IPS-NIHi7 (cell line): ENCODE data around the gene PRUNE1.
A peak's percentile ranks its signal among the peaks of the same experiment; 100 is the strongest.

ENCODE experiments used
- DNase-seq: peaks from one replicate; pipeline ENCODE4 v3.0.0; 2012; ENCODE audit warnings: mixed read lengths; ENCODE audit errors: extremely low spot score

PRUNE1 gene

GRCh38 chr1:151005729-151006319, 2.4 kb upstream of the PRUNE1 start:
- DNase-seq = no peak

GRCh38 chr1:151006327-151007052, 1.8 kb upstream of the PRUNE1 start, which contains the start of gene MINDY1:
TSS of gene MINDY1 (minus strand) at chr1:151006902. CDS start at chr1:151002617, 4,285 bp downstream.
- DNase-seq = peak; percentile 85

- DNase-seq = no peak
Observed at GRCh38 chr1:151007853-151008243, 401 bp upstream of the PRUNE1 start.

DNA sequence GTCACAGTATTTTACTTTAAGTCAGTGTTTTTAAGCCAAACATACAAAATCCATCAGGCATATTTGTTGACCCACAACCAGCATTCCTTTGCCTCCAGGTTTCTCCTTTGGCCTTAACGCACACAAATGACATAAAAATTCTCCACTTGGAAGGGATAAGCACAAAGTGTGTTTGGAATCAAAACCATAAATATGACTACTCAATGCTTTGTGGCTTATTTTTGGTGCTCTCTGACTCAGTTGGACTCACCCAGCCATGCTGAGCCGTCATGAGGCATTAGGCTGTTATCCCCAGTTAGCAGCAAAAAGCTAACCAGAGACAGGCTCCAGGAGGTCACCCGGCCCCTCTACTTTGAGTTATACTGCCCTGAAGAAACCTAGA, 948 bp downstream of the PRUNE1 start:
- DNase-seq = no peak

DNA sequence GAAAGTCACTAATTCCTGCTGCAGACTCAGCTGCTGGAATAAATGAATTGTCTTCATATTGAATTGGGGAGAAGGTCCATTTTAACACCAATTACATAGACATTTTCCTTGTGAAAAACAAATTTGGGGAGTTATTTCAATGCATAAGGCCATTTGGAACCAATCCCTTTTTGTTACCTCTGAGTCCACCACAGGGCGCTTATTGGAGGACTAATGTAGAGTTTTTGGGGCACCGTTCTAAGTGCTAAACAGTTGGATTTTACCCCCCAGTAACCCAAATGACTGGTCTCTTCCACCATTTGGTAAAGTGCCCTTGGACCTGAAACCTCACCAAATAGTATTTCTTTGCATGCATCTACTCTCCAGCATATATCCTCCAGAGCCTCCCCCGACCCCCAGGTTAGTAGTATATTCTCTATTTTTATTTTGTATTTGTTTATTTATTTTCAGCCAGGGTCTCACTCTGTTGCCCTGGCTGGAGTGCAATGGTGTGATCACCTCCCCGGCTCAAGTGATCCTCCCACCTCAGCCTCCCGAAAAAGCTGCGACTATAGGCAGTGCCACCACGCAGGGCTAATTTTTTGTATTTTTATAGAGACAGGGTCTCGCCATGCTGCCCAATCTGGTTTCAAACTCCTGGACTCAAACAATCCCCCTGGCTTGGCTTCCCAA, 1.6 kb downstream of the PRUNE1 start:
- DNase-seq = no peak

- DNase-seq = no peak
Observed at GRCh38 chr1:151010346-151010726, 2.1 kb downstream of the PRUNE1 start.

DNA sequence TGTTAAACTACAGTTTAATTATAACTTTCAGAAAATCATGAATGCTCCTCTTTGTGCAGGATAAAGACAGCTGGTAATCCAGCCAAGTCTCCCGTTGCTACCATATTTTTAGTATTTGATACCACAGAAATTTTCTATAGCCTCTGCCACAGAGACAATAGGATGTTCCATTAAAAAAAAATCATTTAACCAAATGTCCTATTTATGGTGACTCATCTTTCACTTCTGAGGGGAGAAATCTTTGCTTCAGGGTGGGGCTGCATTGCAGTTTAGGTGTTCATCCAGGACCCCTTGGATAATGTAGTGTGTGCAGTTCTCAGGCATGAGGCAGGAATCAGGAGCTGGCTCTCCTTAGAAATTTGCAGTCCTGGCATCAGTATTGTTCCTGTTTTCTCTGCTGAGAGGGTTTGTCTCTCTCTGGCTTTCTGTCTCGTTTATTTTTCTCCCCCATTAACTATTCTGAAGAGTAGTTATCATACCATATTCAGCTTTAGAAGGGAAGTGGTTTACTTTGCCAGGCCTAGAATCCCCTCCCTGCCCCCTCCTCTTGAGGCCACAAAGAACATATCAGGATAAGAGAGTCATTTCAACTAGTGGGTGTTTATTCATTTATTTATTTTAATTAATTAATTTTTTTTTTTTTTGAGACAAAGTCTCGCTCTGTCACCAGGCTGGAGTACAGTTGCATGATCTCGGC, 3.1 kb downstream of the PRUNE1 start:
- DNase-seq = no peak

GRCh38 chr1:151012684-151013471, 4.6 kb downstream of the PRUNE1 start:
- DNase-seq = no peak

DNA sequence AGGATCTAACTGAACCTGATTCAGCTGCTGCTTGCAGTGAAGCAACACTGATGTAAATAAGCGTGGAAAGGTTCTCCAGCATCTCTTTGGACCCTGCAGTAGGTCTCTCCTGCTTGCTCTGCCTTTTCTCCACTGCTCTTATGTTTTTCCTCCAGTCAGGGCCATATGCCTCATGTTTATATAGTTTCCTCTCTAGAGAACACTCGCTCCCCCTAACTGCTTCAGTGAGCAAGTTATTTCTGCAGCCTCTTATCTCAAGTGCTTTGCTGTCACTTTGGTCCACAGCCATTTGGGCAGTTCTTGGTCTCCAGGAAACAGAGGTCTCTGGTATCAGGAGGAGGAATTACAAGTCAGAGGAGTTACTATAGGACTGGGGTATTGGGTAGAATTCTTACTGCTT, 5.3 kb downstream of the PRUNE1 start:
- DNase-seq = no peak

GRCh38 chr1:151024540-151025146, 16.4 kb downstream of the PRUNE1 start:
- peak; percentile 95 for DNase-seq

GRCh38 chr1:151026460-151026859, 18.2 kb downstream of the PRUNE1 start:
- no peak for DNase-seq

DNA sequence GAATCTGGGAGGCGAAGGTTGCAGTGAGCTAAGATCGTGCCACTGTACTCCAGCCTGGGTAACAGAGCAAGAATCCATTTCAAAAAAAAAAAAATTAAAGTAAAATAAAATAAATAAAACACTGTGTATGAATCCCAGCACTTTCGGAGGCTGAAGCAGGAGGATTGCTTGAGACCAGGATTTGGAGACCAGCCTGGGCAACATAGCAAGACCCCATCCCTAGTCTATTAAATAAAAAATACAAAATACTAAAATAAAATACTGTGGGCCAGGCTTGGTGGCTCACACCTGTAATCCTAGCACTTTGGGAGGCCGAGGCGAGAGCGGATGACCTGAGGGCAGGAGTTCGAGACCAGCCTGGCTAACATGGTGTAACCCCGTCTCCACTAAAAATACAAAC, 23.9 kb downstream of the PRUNE1 start:
- no peak for DNase-seq

GRCh38 chr1:151035167-151035566, 26.9 kb downstream of the PRUNE1 start:
- DNase-seq = no peak

- peak; percentile 38 for DNase-seq
Observed at GRCh38 chr1:151036356-151036755, 28.1 kb downstream of the PRUNE1 start, which contains the start of gene BNIPL. TSS of gene BNIPL (plus strand) at chr1:151036586. CDS start at chr1:151036726, 140 bp downstream.

GRCh38 chr1:151037032-151037431, 28.8 kb downstream of the PRUNE1 start:
- DNase-seq = no peak

DNA sequence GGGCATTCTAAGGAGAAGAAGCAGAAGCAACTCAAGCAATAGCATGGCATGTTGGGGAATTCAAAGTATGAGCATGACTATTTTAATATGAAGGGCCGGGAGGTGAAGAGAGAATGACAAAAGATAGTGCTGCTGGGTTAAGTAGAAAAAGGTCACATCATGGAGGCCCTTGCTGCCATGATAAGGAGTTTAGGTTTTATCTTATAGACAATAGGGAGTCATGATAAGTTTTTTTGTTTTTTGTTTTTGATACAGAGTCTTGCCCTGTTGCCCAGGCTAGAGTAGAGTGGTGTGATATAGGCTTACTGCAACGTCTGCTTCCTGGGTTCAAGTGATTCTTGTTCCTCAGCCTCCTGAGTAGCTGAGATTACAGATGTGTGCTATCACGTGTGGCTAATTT, 31.3 kb downstream of the PRUNE1 start:
- DNase-seq = no peak

DNA sequence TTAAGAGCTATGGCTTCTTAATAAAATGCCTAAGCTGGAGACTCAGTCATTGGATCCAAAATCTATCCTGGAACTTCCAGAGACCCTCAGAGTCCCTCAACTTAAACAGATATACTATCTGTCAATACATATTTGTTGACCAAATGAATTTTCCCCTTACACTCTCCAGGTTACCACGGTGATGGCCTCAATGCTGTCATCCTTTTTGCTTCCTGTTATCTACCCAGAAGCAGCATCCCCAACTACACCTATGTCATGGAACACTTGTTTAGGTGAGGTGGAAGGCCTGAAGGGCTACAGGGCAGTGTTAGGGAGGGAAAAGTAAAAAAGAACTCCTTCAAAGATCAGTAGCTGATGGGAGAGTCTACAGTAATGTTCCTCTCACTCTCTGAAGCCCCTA, 34.9 kb downstream of the PRUNE1 start:
- DNase-seq = no peak

DNA sequence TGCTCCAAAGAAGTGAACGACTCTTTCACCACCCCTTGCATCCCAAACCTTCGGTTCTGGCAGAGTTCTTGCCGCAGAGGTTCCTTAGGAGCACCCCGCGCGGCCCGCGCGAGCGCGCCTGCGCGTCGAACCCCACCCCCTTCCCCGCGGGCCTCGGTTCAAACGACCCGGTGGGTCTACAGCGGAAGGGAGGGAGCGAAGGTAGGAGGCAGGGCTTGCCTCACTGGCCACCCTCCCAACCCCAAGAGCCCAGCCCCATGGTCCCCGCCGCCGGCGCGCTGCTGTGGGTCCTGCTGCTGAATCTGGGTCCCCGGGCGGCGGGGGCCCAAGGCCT, 39.3 kb downstream of the PRUNE1 start, which contains the start of gene C1orf56:
Gene C1orf56, plus strand, starts transcription at position 161 of the 334 bp plus-strand sequence. Its CDS starts 97 bp downstream, at position 258.
- DNase-seq = peak; percentile 93

GRCh38 chr1:151047925-151048644, 39.8 kb downstream of the PRUNE1 start:
- peak; percentile 34 for DNase-seq

GRCh38 chr1:151048645-151049032, 40.4 kb downstream of the PRUNE1 start:
- peak; percentile 85 for DNase-seq
